ENCODE results near the gene FSHR.
A peak's percentile ranks its signal among the peaks of the same experiment; 100 is the strongest.

DNA sequence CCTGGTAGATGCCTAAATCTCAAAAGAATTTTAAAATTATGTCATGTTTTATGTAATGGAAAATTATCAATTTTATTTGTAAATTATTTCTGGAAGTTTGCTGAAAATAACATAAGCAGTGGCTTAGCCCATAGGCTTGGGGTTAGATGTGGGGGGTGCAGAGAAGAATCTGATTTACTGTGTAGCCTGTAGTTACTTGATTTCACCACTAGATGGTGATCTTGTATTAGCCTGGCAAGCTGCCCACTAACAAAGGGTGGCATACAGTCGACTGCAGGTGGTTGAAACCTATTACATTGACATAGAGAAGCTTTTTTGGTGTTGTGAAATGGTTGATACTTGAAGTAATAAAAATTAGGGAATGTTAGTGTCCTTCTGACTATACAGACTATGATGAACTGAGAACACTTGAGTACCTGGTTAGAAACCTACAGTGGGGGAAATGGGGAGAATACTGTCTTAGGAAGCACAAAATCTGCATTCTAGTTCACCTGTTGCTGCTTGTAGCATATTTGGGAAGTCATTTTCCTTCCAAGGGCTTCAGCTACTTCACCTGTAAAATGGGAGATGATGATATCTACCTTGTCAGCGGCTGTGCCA lies 207.8 kb downstream of the FSHR start:
- TF ChIP-seq, protein P1, sequence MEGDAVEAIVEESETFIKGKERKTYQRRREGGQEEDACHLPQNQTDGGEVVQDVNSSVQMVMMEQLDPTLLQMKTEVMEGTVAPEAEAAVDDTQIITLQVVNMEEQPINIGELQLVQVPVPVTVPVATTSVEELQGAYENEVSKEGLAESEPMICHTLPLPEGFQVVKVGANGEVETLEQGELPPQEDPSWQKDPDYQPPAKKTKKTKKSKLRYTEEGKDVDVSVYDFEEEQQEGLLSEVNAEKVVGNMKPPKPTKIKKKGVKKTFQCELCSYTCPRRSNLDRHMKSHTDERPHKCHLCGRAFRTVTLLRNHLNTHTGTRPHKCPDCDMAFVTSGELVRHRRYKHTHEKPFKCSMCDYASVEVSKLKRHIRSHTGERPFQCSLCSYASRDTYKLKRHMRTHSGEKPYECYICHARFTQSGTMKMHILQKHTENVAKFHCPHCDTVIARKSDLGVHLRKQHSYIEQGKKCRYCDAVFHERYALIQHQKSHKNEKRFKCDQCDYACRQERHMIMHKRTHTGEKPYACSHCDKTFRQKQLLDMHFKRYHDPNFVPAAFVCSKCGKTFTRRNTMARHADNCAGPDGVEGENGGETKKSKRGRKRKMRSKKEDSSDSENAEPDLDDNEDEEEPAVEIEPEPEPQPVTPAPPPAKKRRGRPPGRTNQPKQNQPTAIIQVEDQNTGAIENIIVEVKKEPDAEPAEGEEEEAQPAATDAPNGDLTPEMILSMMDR (IDR thresholded peaks at IDR 0.05; ENCODE audit: low read length): peak; percentile 93
- no peak for TF ChIP-seq EZH2 (IDR thresholded peaks at IDR 0.05; ENCODE audit: borderline replicate concordance, low read length)
